ENCODE measurements around the gene SEZ6L.

- TF ChIP-seq GATA2 (IDR thresholded peaks at IDR 0.05; ENCODE audit: low read depth, low read length) (no peak), GATA3 (IDR thresholded peaks at IDR 0.05; ENCODE audit: low read depth, low read length) (no peak)
Measured at GRCh38 chr22:26265281-26265680, 96.0 kb downstream of the SEZ6L start.

All from SH-SY5Y (cell line).